Measurements from ENCODE around the gene GPR37L1.

- no peak for TF ChIP-seq POLR2AphosphoS5 (IDR thresholded peaks at IDR 0.05; ENCODE audit: low read length)
- no peak for TF ChIP-seq POLR2A (IDR thresholded peaks at IDR 0.05; ENCODE audit: low read depth, low read length)
- no peak for TF ChIP-seq RB1 (IDR thresholded peaks at IDR 0.05; ENCODE audit: borderline replicate concordance)
- TF ChIP-seq NFYB (IDR thresholded peaks at IDR 0.05; ENCODE audit: insufficient read depth, low read depth, low read length), result no peak
- TF ChIP-seq, protein P1, sequence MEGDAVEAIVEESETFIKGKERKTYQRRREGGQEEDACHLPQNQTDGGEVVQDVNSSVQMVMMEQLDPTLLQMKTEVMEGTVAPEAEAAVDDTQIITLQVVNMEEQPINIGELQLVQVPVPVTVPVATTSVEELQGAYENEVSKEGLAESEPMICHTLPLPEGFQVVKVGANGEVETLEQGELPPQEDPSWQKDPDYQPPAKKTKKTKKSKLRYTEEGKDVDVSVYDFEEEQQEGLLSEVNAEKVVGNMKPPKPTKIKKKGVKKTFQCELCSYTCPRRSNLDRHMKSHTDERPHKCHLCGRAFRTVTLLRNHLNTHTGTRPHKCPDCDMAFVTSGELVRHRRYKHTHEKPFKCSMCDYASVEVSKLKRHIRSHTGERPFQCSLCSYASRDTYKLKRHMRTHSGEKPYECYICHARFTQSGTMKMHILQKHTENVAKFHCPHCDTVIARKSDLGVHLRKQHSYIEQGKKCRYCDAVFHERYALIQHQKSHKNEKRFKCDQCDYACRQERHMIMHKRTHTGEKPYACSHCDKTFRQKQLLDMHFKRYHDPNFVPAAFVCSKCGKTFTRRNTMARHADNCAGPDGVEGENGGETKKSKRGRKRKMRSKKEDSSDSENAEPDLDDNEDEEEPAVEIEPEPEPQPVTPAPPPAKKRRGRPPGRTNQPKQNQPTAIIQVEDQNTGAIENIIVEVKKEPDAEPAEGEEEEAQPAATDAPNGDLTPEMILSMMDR (IDR thresholded peaks at IDR 0.05 in 2 of 3, conservative IDR thresholded peaks at IDR 0.05 in 1 of 3; ENCODE audit: control insufficient read depth in 2 of 3, extremely low read depth in 1 of 3, insufficient read depth in 1 of 3, low read depth in 3 of 3, low read length in 3 of 3), result no peak
- no peak for TF ChIP-seq SP1 (IDR thresholded peaks at IDR 0.05; ENCODE audit: low read depth, low read length)
- TF ChIP-seq MEF2A (IDR thresholded peaks at IDR 0.05; ENCODE audit: insufficient read depth, low read depth, low read length), result no peak
Measured at GRCh38 chr1:202182040-202182877, 59.5 kb downstream of the GPR37L1 start.
